ENCODE results near the gene ACSS3.

- TF ChIP-seq POLR2A (IDR thresholded peaks at IDR 0.05), result no peak
- no peak for TF ChIP-seq CTCF (IDR thresholded peaks at IDR 0.05)
- TF ChIP-seq EP300 (IDR thresholded peaks at IDR 0.05), result no peak
Measured at GRCh38 chr12:81114226-81114625, 36.3 kb downstream of the ACSS3 start.

Measured in ovary (tissue), 3 donors.